ENCODE data around the gene CFAP100. TPM values are rescaled to one million over a fixed set of nuclear protein-coding genes. Genes with fewer than 3 reads are reported as not detected.

Gene CFAP100
- total RNA-seq, 1 experiment from 2014 or later = not detected

- Histone ChIP-seq H3K4me3 (no peak overlapping the region), H3K27me3 (no peaks in the 10 kb centered on the region), H3K9me3 (replicated peaks) (no peaks in the 10 kb centered on the region), H3K4me1 (peaks cover 6% of the 10 kb centered on the region), H3K27ac (no peak overlapping the region), H3K36me3 (no peaks in the 10 kb centered on the region)
- no peak for DNase-seq
Observed at GRCh38 chr3:126480861-126481260, 86.2 kb downstream of the CFAP100 start.

GRCh38 chr3:126481808-126482502, 87.2 kb downstream of the CFAP100 start:
- Histone ChIP-seq H3K27ac (no peak overlapping the region), H3K4me1 (peaks cover 12% of the 10 kb centered on the region), H3K4me3 (no peak overlapping the region), H3K36me3 (no peaks in the 10 kb centered on the region), H3K9me3 (replicated peaks) (no peaks in the 10 kb centered on the region), H3K27me3 (no peaks in the 10 kb centered on the region)
- DNase-seq = peak; percentile 53 to 55

- Histone ChIP-seq H3K4me3 (no peak overlapping the region), H3K9me3 (replicated peaks) (no peaks in the 10 kb centered on the region), H3K4me1 (peaks cover 13% of the 10 kb centered on the region), H3K27me3 (no peaks in the 10 kb centered on the region), H3K27ac (no peak overlapping the region), H3K36me3 (no peaks in the 10 kb centered on the region)
- DNase-seq = no peak
Observed at GRCh38 chr3:126482503-126483255, 88.0 kb downstream of the CFAP100 start.

GRCh38 chr3:126483321-126483761, 88.6 kb downstream of the CFAP100 start:
- peaks cover 13% of the 10 kb centered on the region for H3K4me1 ChIP-seq
- no peaks in the 10 kb centered on the region for H3K9me3 ChIP-seq (replicated peaks)
- DNase-seq = no peak
- H3K36me3 ChIP-seq = no peaks in the 10 kb centered on the region
- no peak overlapping the region for H3K4me3 ChIP-seq
- no peak overlapping the region for H3K27ac ChIP-seq
- H3K27me3 ChIP-seq = no peaks in the 10 kb centered on the region

GRCh38 chr3:126484148-126484547, 89.4 kb downstream of the CFAP100 start:
- H3K4me1 ChIP-seq = peaks cover 13% of the 10 kb centered on the region
- no peak for DNase-seq
- H3K4me3 ChIP-seq = no peak overlapping the region
- no peaks in the 10 kb centered on the region for H3K27me3 ChIP-seq
- no peak overlapping the region for H3K27ac ChIP-seq
- no peaks in the 10 kb centered on the region for H3K36me3 ChIP-seq
- H3K9me3 ChIP-seq (replicated peaks) = no peaks in the 10 kb centered on the region

GRCh38 chr3:126484662-126485061, 90.0 kb downstream of the CFAP100 start:
- H3K27ac ChIP-seq = no peak overlapping the region
- H3K36me3 ChIP-seq = no peaks in the 10 kb centered on the region
- H3K27me3 ChIP-seq = no peaks in the 10 kb centered on the region
- no peaks in the 10 kb centered on the region for H3K9me3 ChIP-seq (replicated peaks)
- no peak for DNase-seq
- peaks cover 13% of the 10 kb centered on the region for H3K4me1 ChIP-seq
- no peak overlapping the region for H3K4me3 ChIP-seq

- no peaks in the 10 kb centered on the region for H3K36me3 ChIP-seq
- H3K27me3 ChIP-seq = 0 out of 2 replicates have a peak, but pooled peaks cover 3% of the 10 kb centered on the region
- no peak overlapping the region for H3K4me3 ChIP-seq
- no peaks in the 10 kb centered on the region for H3K9me3 ChIP-seq (replicated peaks)
- H3K4me1 ChIP-seq = peaks cover 13% of the 10 kb centered on the region
- H3K27ac ChIP-seq = no peak overlapping the region
- no peak for DNase-seq
Observed at GRCh38 chr3:126485176-126485897, 90.6 kb downstream of the CFAP100 start.

GRCh38 chr3:126485956-126486355, 91.2 kb downstream of the CFAP100 start:
- Histone ChIP-seq H3K9me3 (replicated peaks) (no peaks in the 10 kb centered on the region), H3K4me1 (peaks cover 13% of the 10 kb centered on the region), H3K27me3 (0 out of 2 replicates have a peak, but pooled peaks cover 3% of the 10 kb centered on the region), H3K4me3 (no peak overlapping the region), H3K27ac (no peak overlapping the region), H3K36me3 (no peaks in the 10 kb centered on the region)
- no peak for DNase-seq

Other genes with a start within 250 kb of the CFAP100 start
- gene ALDH1L1, start 214.3 kb upstream of the CFAP100 start, total RNA-seq (2014; rRNA removed; shearing (Covaris generic)) = 0.05 and 0.08 TPM in 2 replicates
- gene KLF15, start 37.5 kb upstream of the CFAP100 start, total RNA-seq (2014; rRNA removed; shearing (Covaris generic)) = 3.2 and 3.3 TPM in 2 replicates
- 15.9 and 17.2 TPM in 2 replicates for gene ZXDC, start 81.0 kb downstream of the CFAP100 start, total RNA-seq (2014; rRNA removed; shearing (Covaris generic))
- gene UROC1, start 122.9 kb downstream of the CFAP100 start, total RNA-seq (2014; rRNA removed; shearing (Covaris generic)) = not detected in 2 replicates
- gene CHST13, start 129.2 kb downstream of the CFAP100 start, total RNA-seq (2014; rRNA removed; shearing (Covaris generic)) = not detected in 2 replicates
- not detected in 2 replicates for gene C3orf22, start 164.0 kb downstream of the CFAP100 start, total RNA-seq (2014; rRNA removed; shearing (Covaris generic))